Activated gamma-delta T cell (primary cell): ENCODE results near the gene THAP6.
A peak's percentile ranks its signal among the peaks of the same experiment; 100 is the strongest.
"Not testable (repeated sequence)": the region's sequence is repeated elsewhere in the genome, so short reads cannot be mapped to it uniquely, and the experiment has no call there.

Source experiments
- DNase-seq: peaks from one replicate; lab custom pipeline; 2025; lab: John Stamatoyannopoulos, UW
- total RNA-seq, 2 donors: gene quantifications; one replicate each; lab custom pipeline; 2026; lab: John Stamatoyannopoulos, UW

THAP6 gene, protein sequence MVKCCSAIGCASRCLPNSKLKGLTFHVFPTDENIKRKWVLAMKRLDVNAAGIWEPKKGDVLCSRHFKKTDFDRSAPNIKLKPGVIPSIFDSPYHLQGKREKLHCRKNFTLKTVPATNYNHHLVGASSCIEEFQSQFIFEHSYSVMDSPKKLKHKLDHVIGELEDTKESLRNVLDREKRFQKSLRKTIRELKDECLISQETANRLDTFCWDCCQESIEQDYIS
- total RNA-seq, result 25.3 to 25.9 reads per million in 2 donors

- peak; percentile 75 for DNase-seq
Measured at GRCh38 chr4:75514131-75514948, at the start of gene THAP6, which contains the start of gene RCHY1. TSS of gene THAP6 (plus strand) at chr4:75514473. CDS start at chr4:75515453, 980 bp downstream. TSS of gene RCHY1 (minus strand) at chr4:75514403. CDS start at chr4:75514286, 117 bp downstream.

DNA sequence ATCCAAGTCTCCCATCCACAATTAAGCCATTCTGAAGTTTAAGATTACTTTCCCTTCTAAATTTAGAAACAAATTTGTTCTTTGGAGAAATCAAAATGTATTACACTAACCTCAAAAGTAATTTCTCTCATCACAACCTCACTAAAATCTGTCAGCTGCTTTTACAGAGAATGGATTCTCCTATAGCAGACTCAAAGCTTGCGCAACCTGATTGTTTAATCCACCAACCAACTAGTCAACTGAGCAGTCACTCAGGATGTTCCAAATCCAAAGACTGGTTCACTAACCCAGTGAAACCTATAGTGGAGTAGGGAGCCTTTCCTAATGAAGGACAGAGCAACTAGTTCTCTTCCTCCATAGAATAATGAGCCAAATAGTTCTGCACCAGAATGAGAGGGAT is 44.4 kb upstream of the THAP6 start:
- no peak for DNase-seq

GRCh38 chr4:75470738-75471137 is 43.5 kb upstream of the THAP6 start:
- DNase-seq, result no peak

- DNase-seq, result no peak
Measured at GRCh38 chr4:75477201-75477600, 37.1 kb upstream of the THAP6 start.

DNA sequence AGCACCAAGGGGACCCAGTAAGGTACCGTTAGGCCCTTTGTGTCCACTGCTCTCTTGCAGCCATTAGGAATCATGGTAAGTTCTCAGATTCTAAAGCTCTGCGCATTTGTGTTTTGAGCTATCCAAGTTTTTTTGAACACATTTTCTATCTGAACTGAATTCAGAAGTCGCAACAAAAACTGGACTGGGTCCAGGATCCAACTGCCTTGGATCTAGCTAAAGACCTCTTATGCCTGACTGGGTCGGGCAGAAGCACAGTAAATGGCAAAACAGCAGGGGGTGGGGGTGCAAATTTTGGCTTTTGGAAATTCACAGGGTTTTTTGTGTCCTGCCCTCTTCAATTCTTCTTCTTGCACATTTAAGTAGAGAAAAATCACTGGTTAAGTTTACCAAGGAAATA is 30.1 kb upstream of the THAP6 start:
- DNase-seq, result no peak

- DNase-seq, result no peak
Measured at GRCh38 chr4:75490155-75490554, 24.1 kb upstream of the THAP6 start.

DNA sequence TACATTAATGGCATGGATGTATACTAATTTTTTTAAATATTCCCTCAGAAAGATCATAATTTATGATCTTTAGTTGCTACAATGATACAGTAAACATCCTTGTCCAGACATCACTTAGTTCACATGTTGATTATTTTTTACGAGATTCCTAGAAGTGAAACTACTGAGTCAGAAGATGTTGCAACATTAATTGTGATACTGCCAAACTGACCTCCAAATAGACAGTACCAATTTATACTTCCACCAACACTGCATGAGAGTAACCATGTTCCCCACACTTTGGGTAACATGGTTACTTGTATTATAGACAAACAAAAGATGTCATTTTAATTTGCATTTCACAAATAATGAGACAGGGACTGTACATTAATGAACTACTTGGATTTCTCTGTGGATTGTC is 19.7 kb upstream of the THAP6 start:
- no peak for DNase-seq

DNA sequence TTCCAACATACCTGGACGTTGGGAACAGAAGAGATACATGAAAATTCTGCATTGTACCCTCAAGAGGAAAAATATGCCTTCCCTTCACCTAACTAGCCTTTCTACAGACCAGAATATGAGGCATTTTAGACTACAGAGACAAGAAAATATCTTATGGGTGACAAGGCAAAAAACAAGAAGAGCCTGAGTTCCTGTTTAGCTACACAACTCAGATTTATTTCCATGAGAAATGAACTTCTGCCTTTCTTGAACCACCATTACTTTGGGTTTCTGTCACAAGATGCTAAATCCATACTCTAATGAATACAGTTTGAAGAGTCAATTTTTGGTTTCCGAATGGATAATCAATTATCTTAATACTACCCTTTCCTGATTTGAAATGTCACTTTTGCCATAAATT is 18.8 kb upstream of the THAP6 start:
- DNase-seq, result no peak

DNA sequence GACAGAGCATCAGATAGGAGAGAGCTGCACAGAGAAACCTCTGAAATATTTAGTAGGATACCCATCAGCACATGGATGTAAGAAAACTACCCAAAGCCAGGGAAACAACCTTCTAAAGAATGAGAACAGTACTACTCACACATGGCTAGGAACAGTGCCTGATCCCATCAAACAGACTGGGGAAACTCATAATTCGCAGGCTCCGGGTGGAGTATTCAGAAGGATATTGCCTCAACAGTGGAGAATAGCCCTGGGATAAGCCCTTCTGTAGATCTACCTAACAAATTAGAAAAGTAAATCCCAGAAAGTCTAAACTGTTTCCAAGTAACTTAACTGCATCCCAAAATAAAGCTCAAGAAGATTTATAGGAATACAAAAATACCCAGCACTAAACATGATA is 17.9 kb upstream of the THAP6 start:
- DNase-seq, result no peak

DNA sequence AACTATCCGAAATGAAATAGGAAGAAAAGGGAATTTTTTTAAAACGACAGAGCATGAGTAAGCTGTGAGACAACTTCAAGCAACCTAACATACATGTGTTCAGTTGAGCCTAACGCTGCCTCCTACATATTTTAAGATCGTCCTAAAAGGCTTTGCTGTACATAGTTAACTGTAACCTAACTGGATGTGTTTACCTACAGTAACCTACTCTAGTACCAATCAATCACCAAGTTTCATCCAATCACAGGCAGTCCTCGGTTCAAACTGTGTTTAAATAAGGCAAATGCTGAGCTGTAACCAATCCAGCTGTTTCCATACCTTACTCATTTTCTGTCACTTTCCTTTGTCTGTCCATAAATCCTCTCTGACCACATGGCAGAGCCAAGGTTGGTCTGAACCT is 17.1 kb upstream of the THAP6 start:
- no peak for DNase-seq

GRCh38 chr4:75498041-75498440 is 16.2 kb upstream of the THAP6 start:
- DNase-seq, result no peak

DNA sequence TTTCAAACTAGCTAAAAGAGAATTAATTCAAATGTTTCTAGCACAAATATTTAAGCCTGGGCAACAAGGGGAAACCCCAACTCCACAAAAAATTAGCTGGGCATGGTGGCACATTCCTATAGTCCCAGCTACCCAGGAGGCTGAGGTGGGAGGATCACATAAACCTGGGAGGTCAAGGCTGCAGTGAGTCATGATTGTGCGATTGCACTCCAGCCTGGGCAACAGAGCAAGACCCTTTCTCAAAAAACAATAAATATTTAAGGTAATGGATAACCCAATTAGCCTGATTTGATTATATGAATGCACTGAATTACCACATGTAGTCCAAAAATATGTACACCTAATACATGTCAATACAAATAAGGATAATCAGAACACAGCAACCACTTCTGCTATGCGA is 14.4 kb upstream of the THAP6 start:
- no peak for DNase-seq

GRCh38 chr4:75502671-75503070 is 11.6 kb upstream of the THAP6 start:
- no peak for DNase-seq

GRCh38 chr4:75505630-75506029 is 8.6 kb upstream of the THAP6 start:
- DNase-seq, result no peak

DNA sequence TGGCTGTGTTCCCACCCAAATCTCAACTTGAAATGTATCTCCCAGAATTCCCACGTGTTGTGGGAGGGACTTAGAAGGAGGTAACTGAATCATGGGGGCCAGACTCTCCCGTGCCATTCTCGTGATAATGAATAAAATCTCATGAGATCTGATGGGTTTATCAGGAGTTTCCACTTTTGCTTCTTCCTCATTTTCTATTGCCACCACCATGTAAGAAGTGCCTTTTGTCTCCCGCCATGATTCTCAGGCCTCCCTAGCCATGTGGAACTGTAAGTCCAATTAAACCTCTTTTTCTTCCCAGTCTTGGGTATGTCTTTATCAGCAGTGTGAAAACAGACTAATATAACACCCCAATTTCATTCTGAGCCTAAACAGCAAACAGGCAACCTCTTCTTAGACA is 4.7 kb upstream of the THAP6 start:
- not testable (repeated sequence) for DNase-seq

GRCh38 chr4:75511841-75512240 is 2.4 kb upstream of the THAP6 start:
- no peak for DNase-seq

DNA sequence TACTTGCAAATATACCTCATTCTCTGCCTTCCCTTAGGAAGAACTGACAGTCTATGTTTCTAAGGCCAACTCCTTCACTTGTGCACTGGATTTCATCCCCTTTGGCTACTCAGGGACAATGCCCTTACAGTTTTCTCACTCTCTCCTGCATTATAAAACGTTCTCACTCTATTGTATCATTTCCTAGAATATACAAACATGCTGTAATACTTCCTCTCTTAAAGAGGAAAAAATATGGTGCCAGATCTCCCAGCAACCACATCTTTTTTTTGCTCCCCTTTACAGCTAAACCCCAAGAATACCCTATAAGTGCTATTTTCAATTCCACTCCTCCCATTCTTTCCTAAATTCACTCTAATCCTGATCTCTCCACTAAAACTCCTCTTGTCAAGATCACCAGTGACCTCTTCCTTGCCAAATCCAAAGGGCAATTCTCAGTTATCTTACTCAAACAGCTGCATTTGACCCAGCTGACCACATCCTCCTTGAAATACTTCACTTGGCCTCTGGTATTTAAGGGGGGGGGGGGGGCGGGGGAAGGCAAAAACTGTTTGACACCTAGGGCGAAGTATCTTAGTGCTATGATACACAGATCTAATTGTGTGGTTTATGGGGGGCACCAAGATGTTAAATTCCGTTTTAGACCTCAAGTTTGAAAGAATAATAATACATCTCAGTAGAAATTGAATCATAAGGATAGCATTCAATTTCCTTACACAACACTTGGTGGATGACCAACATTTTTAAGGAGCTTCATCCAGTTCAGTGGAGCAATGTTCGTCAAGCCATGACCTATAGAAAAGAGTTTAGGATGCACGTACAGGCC is 1.7 kb upstream of the THAP6 start:
- DNase-seq, result no peak

DNA sequence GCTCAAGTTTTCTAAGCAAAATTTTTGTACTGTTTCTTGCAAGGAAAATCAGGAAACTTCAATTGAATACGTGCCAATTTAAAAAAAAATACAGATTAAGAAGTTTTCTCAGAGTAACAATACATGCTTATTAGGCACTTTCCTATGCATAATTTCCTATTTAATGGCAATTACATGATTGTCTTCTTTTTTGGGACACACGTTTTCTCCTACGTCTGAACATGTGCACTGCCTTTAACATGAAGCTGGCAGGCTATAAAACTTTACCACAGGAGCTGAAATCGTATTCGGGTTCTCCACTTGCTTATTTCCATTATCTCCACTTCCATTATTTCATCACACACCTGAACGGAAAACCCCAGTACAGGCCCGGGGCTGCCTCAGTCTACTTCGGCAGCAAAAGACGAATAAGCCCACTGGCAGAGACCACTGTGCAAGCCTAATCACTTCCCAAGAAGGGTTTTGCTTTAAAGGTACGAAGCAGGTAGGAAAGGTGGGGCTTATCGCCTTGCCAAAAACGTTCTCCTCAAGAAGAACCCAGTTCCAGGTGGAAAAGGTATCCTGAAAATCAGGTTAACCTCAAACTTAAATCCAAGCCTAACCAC is 645 bp upstream of the THAP6 start:
- DNase-seq, result no peak

- DNase-seq, result no peak
Measured at GRCh38 chr4:75514949-75515612, 808 bp downstream of the THAP6 start.

DNA sequence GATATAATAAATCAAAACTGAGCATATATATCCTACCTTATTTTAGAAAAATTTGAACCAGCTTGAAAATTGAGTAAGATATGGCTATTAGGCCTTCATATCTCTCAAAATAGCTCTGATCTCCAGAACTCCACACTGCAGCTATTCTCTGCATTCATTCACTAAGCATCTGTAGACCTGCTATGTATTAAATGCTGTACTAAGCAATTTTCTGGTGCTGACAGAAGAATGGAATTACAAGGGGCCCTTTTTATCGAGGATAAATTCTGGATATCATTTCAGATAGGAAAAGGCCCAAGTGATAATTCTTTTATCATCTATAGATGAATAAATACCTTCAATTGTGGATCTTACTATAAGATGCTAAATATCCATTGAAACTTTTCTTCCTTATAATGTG is 1.9 kb downstream of the THAP6 start:
- DNase-seq, result no peak

GRCh38 chr4:75519452-75519851 is 5.2 kb downstream of the THAP6 start:
- not testable (repeated sequence) for DNase-seq

- DNase-seq, result no peak
Measured at GRCh38 chr4:75525086-75525485, 10.8 kb downstream of the THAP6 start.
